PFSK-1 (cell line): ENCODE measurements around the gene PALLD.

Source experiments
- POLR2AphosphoS5 ChIP-seq: IDR thresholded peaks from 2 replicates; pipeline ENCODE4 v1.6.1; 2012; ENCODE audit warnings: low read depth, mild to moderate bottlenecking, control low read depth, low read length, moderate library complexity
- SIN3A ChIP-seq: IDR thresholded peaks from 2 replicates; pipeline ENCODE4 v1.6.1; 2012; ENCODE audit warnings: mild to moderate bottlenecking, low read length, moderate library complexity, borderline replicate concordance; ENCODE audit not compliant: insufficient read depth

GRCh38 chr4:168863719-168864647, 367.1 kb downstream of the PALLD start:
- TF ChIP-seq SIN3A = no peak
- TF ChIP-seq POLR2AphosphoS5 = no peak; the same call in 1 of the 2 replicates
